Cardiac muscle cell (in vitro differentiated cells and primary cell): ENCODE results near the gene IFT122. TPM values are rescaled to one million over a fixed set of nuclear protein-coding genes. Genes with fewer than 3 reads are reported as not detected.

Experiments
- DNase-seq, 2 donors: peaks; one replicate each; pipeline versions ENCODE4 v3.0.0 to v3.0.0-alpha.2; 2010 to 2017; ENCODE audit warnings: low read depth in 1 of 2, low spot score in 1 of 2
- H3K27ac ChIP-seq: fragments of 200-600 bp; sonication (generic); 2 replicates; pipeline ENCODE4 v1.5.1; 2016
- H3K27me3 ChIP-seq: fragments of 200-600 bp; sonication (generic); 2 replicates; pipeline ENCODE4 v1.6.0; 2016; ENCODE audit warnings: control low read depth
- H3K36me3 ChIP-seq: fragments of 200-600 bp; sonication (generic); 2 replicates; pipeline ENCODE4 v1.5.1; 2016; ENCODE audit warnings: control low read depth
- H3K4me1 ChIP-seq: fragments of 200-600 bp; sonication (generic); 2 replicates; pipeline ENCODE4 v1.8.1; 2017; ENCODE audit warnings: low read depth, mild to moderate bottlenecking, mixed run types
- H3K4me3 ChIP-seq: fragments of 200-600 bp; sonication (generic); 2 replicates; pipeline ENCODE4 v1.5.1; 2016; ENCODE audit warnings: mild to moderate bottlenecking
- H3K9me3 ChIP-seq: fragments of 200-600 bp; sonication (generic); 2 replicates; pipeline ENCODE4 v1.5.1; 2017; ENCODE audit warnings: low read depth, mild to moderate bottlenecking, control low read depth
- CTCF ChIP-seq: IDR thresholded peaks from 2 replicates; pipeline ENCODE4 v1.5.1; 2012; ENCODE audit warnings: low read depth, mild to moderate bottlenecking, low read length
- polyA plus RNA-seq: library from polyadenylated mRNA; unstranded; fragments of >200 nt; fragmentation: Nextera tagmentation; extraction: Ambion mirVana; gene quantifications from 2 replicates; pipeline ENCODE4 v1.2.1, GENCODE V29; 2016
- total RNA-seq: library from RNA; depleted of rRNA; stranded (reverse); fragments of >200 nt; gene quantifications from 2 replicates; pipeline ENCODE4 v1.2.3, GENCODE V29; 2016

IFT122 gene
- total and polyA plus RNA-seq, 2 experiments from 2014 or later: 21.9 to 31.5 TPM

- Histone ChIP-seq H3K4me1 (no peaks in the 10 kb centered on the region), H3K4me3 (no peak overlapping the region), H3K27me3 (no peaks in the 10 kb centered on the region), H3K36me3 (no peaks in the 10 kb centered on the region), H3K9me3 (no peaks in the 10 kb centered on the region), H3K27ac (no peak overlapping the region)
- no peak for DNase-seq
- TF ChIP-seq CTCF: no peak
These were observed 79.4 kb downstream of the IFT122 start for GRCh38 chr3:129519449-129519848.

- DNase-seq: no peak
- H3K4me3 ChIP-seq: no peak overlapping the region
- no peaks in the 10 kb centered on the region for H3K27me3 ChIP-seq
- H3K36me3 ChIP-seq: no peaks in the 10 kb centered on the region
- no peaks in the 10 kb centered on the region for H3K4me1 ChIP-seq
- no peaks in the 10 kb centered on the region for H3K9me3 ChIP-seq
- no peak for TF ChIP-seq CTCF
- H3K27ac ChIP-seq: no peak overlapping the region
These were observed 80.1 kb downstream of the IFT122 start for GRCh38 chr3:129519896-129520715.

- H3K9me3 ChIP-seq: no peaks in the 10 kb centered on the region
- DNase-seq: no peak
- H3K4me3 ChIP-seq: no peak overlapping the region
- no peak overlapping the region for H3K27ac ChIP-seq
- no peaks in the 10 kb centered on the region for H3K4me1 ChIP-seq
- H3K27me3 ChIP-seq: no peaks in the 10 kb centered on the region
- TF ChIP-seq CTCF: no peak
- H3K36me3 ChIP-seq: no peaks in the 10 kb centered on the region
These were observed 80.9 kb downstream of the IFT122 start for GRCh38 chr3:129520960-129521359.

GRCh38 chr3:129521611-129522010, 81.6 kb downstream of the IFT122 start:
- Histone ChIP-seq H3K27ac (no peak overlapping the region), H3K4me3 (no peak overlapping the region), H3K36me3 (no peaks in the 10 kb centered on the region), H3K4me1 (no peaks in the 10 kb centered on the region), H3K27me3 (no peaks in the 10 kb centered on the region), H3K9me3 (no peaks in the 10 kb centered on the region)
- no peak for TF ChIP-seq CTCF
- no peak for DNase-seq

- Histone ChIP-seq H3K4me1 (no peaks in the 10 kb centered on the region), H3K27me3 (no peaks in the 10 kb centered on the region), H3K36me3 (no peaks in the 10 kb centered on the region), H3K27ac (no peak overlapping the region), H3K9me3 (no peaks in the 10 kb centered on the region), H3K4me3 (no peak overlapping the region)
- DNase-seq: no peak
- TF ChIP-seq CTCF: no peak
These were observed 82.9 kb downstream of the IFT122 start for GRCh38 chr3:129522953-129523352.
